Hepatocyte (in vitro differentiated cells): ENCODE data around the gene KCNQ1.

ENCODE experiments used
- EZH2phosphoT487 ChIP-seq: fragments of 200-600 bp; sonication (generic); IDR thresholded peaks from one replicate; pipeline ENCODE4 v1.6.1; 2018; ENCODE audit warnings: antibody characterized with exemption, mild to moderate bottlenecking, low read depth, moderate library complexity; ENCODE audit not compliant: unreplicated experiment, severe bottlenecking
- TF ChIP-seq, protein P1 (sequence below): fragments of 200-600 bp; sonication (generic); IDR thresholded peaks from 2 replicates; pipeline ENCODE4 v1.5.1; 2016; ENCODE audit warnings: antibody characterized with exemption, mild to moderate bottlenecking; ENCODE audit not compliant: poor library complexity

- TF ChIP-seq, protein P1, sequence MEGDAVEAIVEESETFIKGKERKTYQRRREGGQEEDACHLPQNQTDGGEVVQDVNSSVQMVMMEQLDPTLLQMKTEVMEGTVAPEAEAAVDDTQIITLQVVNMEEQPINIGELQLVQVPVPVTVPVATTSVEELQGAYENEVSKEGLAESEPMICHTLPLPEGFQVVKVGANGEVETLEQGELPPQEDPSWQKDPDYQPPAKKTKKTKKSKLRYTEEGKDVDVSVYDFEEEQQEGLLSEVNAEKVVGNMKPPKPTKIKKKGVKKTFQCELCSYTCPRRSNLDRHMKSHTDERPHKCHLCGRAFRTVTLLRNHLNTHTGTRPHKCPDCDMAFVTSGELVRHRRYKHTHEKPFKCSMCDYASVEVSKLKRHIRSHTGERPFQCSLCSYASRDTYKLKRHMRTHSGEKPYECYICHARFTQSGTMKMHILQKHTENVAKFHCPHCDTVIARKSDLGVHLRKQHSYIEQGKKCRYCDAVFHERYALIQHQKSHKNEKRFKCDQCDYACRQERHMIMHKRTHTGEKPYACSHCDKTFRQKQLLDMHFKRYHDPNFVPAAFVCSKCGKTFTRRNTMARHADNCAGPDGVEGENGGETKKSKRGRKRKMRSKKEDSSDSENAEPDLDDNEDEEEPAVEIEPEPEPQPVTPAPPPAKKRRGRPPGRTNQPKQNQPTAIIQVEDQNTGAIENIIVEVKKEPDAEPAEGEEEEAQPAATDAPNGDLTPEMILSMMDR = no peak
- no peak for TF ChIP-seq EZH2phosphoT487
Observed at GRCh38 chr11:2882396-2883110, 437.7 kb downstream of the KCNQ1 start.
